GM19467 (cell line): Measurements from ENCODE around the gene TMEM19.
A peak's percentile ranks its signal among the peaks of the same experiment; 100 is the strongest.

Experiments used
- ATAC-seq: cut with Tn5 transposase; IDR thresholded peaks from one replicate; pipeline ENCODE4 v1.9.1; 2021; ENCODE audit warnings: mild to moderate bottlenecking, moderate library complexity; ENCODE audit not compliant: unreplicated experiment

The TMEM19 gene

DNA sequence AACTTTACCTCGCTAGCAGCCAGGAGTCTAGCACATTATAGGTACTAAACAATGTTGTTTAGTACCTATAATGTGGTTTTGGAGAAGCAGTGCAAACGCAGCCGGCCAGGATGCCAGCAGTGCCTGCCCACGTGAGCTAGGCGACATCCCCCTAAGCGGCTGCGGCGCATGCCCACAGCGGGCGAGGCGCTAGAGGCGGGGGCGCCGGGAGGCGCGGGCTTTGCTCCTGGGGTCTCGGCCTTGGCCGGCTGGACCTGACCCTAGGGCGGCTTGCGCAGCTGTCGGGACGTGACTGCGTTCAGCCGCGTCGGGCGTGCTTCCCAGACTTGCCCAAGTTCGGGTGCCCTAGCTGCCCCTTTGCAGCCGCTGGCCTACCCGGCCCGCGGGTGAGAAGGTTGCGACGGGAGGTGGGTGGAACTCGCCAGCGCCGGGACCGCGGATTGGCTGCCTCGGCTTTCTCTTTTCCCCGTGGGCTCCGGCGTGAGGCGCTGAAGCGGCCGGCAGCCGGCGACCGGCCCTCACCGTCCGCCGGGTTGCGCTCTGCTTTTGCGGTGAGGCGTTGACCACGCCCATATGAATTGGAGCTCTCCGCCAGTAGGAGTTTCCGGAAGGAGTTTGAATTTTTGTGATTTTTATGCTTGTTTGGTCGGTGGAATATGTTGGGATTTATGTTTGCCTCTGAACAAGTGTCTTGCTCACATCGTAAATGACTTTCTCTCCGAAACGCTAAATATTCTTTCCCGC, at the start of gene TMEM19:
Gene TMEM19, plus strand, starts transcription at position 169 of the 744 bp plus-strand sequence. CDS start 599 bp downstream, outside the sequence.
- ATAC-seq = peak; percentile 82

- peak; percentile 49 for ATAC-seq
Measured at GRCh38 chr12:71636704-71637115, 49.2 kb upstream of the TMEM19 start.

DNA sequence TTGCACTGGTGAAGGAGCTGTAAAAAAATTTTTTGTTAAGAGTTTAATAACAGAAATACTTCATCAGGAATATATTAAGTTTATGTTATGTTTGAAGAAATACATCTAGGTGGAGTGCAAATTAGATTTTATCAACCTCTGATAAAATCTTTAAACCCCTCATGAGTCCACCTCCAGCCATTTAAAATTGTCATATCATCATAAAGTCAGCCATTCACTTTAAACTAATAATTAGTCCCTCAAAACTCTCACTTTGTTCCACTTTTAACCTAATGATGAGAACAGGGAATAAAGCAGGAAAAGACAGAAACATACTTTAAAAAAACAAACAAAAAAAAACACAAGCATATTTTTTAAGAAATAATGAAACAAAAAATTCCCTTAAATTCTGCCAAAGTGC, 47.4 kb upstream of the TMEM19 start:
- ATAC-seq = no peak

DNA sequence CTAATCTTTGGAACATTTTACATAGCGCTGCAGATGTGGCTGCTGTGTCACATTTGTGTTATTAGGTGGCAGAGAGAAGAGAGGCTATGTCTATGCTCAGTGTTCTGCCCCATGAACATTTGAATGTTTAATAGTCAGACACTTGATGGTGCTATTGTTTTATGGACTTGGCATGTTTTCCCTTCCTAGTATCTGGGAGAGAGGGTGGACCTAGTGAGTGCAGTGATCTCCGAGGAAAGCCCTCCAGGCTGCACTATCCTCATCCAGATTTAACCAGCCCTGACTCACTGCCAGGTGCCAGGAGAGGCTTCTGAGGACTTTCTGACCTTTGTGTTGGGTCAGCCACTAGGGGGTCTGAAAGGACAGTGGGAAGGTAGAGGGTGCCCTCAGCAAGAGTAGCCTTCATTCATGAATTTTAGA, 46.5 kb upstream of the TMEM19 start:
- ATAC-seq = no peak

DNA sequence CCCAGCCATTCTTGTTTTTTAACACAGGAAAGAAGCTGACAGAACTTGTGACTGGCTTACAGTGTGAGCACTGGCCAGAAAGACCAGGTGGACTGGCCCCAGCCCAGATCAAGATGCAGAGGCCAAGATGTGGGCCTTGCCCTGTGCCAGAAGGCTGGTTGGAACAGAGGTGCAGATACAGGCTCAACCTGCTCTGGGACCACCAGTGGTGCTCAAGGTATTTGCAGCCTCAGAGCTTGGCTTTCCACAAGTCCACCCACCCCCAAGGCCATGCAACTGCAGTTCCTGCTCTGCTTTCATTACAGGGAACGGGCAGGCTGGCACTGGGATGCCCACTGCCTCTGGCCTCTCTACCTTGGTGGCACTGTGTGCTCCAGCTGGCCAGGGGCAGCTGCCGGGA, 45.6 kb upstream of the TMEM19 start:
- ATAC-seq = no peak

- ATAC-seq = no peak
Measured at GRCh38 chr12:71641390-71641789, 44.5 kb upstream of the TMEM19 start.

- no peak for ATAC-seq
Measured at GRCh38 chr12:71642264-71642663, 43.6 kb upstream of the TMEM19 start.

GRCh38 chr12:71645268-71645667, 40.6 kb upstream of the TMEM19 start:
- ATAC-seq = no peak

GRCh38 chr12:71646512-71646911, 39.4 kb upstream of the TMEM19 start:
- ATAC-seq = no peak

- no peak for ATAC-seq
Measured at GRCh38 chr12:71648537-71648936, 37.3 kb upstream of the TMEM19 start.

- no peak for ATAC-seq
Measured at GRCh38 chr12:71649401-71649800, 36.5 kb upstream of the TMEM19 start.

DNA sequence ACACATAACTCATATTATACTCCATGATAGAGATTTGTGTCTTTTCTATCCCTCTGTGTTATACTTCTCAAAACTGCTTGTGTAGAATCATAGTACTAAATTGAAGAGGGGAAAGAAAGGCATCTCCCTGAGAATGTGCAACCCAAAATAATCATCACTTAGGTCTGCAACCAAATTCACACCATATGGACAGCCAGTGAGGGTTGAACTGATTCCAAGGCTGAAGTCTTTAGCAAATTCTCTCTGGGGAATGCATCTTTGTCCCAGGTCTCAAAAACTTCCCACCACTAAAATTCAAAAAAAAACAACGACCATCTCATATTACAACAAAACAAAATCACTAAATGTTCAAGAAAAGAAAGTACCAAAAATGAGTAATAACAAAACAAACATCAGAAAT, 33.2 kb upstream of the TMEM19 start:
- no peak for ATAC-seq

GRCh38 chr12:71653137-71653536, 32.7 kb upstream of the TMEM19 start:
- no peak for ATAC-seq

GRCh38 chr12:71654200-71654599, 31.7 kb upstream of the TMEM19 start:
- ATAC-seq = no peak

- ATAC-seq = no peak
Measured at GRCh38 chr12:71655495-71655894, 30.4 kb upstream of the TMEM19 start.

GRCh38 chr12:71655907-71656306, 30.0 kb upstream of the TMEM19 start:
- no peak for ATAC-seq

DNA sequence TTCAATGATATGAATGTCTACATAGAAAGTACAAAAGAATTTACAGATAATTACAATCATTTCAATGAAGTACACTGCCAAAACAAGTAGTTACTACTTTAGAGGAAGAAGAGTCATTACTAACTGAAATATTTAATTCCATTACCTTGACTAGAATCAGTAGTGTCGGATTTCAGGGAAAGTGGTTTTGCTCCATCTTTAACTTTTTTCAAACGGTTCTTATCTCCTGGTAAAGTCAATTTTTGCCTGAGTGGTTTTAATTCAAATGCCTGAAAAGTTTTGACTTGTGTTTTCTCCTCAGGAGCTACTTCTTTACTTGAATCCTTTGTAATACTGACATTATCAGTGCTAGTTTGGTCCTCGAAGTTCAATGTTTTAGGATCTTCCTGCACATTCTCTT, 29.1 kb upstream of the TMEM19 start:
- no peak for ATAC-seq

GRCh38 chr12:71661977-71662530, 23.8 kb upstream of the TMEM19 start:
- no peak for ATAC-seq

DNA sequence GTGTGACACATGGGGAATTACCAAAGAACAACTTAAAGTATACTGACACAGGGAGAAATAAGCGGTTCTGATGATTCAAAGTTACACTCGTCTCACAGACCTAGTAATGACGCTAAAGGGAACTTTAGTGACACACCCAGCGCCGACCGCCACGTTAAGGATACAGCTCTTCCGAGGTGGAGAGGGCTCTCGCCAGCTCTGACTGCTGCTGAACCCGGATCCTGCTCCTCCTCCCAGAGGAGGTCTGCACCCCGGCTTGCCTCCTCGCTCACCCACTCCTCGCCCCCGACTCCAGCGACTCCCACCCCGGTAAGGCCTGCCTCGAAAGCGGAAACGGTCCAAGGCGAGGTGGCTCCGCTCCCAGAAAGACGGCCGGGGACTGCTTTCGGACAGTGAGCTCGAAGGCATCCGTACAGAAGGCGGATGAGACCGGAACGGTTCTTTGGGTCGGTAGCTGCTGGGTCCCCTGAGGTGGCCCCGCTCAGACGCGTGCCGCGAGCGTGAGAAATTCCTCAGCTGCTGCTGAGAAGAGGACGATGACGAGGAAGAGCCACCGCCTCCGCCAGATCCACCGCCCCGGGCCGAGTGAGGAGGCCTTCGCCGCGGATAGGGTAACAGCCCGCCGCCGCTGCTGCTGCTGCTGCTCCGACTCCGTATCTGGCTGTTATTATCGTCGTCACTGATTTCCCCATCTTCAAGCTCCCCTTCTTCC, 22.9 kb upstream of the TMEM19 start:
- peak; percentile 15 for ATAC-seq

GRCh38 chr12:71663561-71664410, 22.1 kb upstream of the TMEM19 start, which contains the start of the genes THAP2 and ZFC3H1:
TSS of gene THAP2 (plus strand) at chr12:71664301. CDS start at chr12:71664510, 209 bp downstream.
TSS of gene ZFC3H1 (minus strand) at chr12:71663848. CDS start at chr12:71663610, 238 bp downstream.
- ATAC-seq = peak; percentile 90
